Measurements from ENCODE around the gene DIMT1.

Gene DIMT1

DNA sequence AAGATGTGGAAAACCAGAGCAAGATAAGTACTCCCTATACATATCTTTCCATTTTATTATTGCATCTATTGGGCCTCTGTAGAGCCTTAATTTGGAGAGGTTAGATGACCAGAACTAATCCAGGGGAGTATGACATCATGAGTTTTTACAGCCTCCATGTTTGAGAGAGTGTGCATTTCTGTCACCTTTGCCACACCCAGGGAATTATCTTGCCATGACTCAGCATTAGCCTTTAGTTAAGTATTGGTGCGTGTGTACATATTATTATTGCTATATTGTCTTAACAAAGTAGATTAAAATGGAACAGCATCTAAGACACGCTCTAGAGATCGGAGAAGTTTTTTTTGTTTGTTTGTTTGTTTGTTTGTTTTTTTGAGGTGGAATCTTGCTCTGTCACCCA lies 27.6 kb downstream of the DIMT1 start:
- Histone ChIP-seq H3K4me1 (ENCODE audit: low read length) (no peaks in the 10 kb centered on the region), H3K9ac (ENCODE audit: low read length) (no peak overlapping the region), H3K27me3 (ENCODE audit: low read depth, low read length) (no peaks in the 10 kb centered on the region), H3K79me2 (ENCODE audit: low read length) (no peaks in the 10 kb centered on the region), H3K9me3 (ENCODE audit: insufficient read depth, low read length) (no peaks in the 10 kb centered on the region), H3K27ac (ENCODE audit: low read length) (no peak overlapping the region), H2AFZ (ENCODE audit: low read depth, low read length) (no peak overlapping the region), H3K4me3 (ENCODE audit: low read length) (no peak overlapping the region), H3K36me3 (replicated peaks; ENCODE audit: low read depth, low read length) (peaks cover 22% of the 10 kb centered on the region), H4K20me1 (ENCODE audit: insufficient read depth, low read length) (no peaks in the 10 kb centered on the region), H3K4me2 (ENCODE audit: low read length) (no peak overlapping the region)
- no peak for TF ChIP-seq EZH2phosphoT487 (IDR thresholded peaks at IDR 0.05; ENCODE audit: low read depth)
- TF ChIP-seq CTCF (IDR thresholded peaks at IDR 0.05; ENCODE audit: low read depth, low read length) = no peak

DNA sequence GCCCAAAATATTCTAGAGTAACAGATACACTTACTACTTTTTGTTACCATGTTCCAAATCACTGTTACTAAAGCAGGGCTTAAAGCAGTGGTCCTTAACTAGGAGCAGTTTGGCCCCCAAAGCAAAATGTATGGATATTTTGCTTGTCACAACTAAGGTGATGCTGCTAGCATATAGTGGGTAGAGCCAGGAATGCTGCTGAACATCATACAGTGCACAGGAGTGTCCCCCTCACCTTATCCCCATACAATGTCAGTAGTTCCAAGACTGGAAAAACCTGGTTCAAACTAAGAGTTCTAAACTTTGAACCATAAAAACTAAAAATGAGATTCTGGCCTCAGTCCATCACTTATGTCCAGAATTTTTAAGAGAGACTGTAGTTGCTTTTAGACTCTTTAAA lies 28.1 kb downstream of the DIMT1 start:
- no peaks in the 10 kb centered on the region for H3K9me3 ChIP-seq (ENCODE audit: insufficient read depth, low read length)
- TF ChIP-seq CTCF (IDR thresholded peaks at IDR 0.05; ENCODE audit: low read depth, low read length) = no peak
- TF ChIP-seq EZH2phosphoT487 (IDR thresholded peaks at IDR 0.05; ENCODE audit: low read depth) = no peak
- H2AFZ ChIP-seq (ENCODE audit: low read depth, low read length) = no peak overlapping the region
- H3K27me3 ChIP-seq (ENCODE audit: low read depth, low read length) = no peaks in the 10 kb centered on the region
- H3K4me1 ChIP-seq (ENCODE audit: low read length) = no peaks in the 10 kb centered on the region
- no peak overlapping the region for H3K4me3 ChIP-seq (ENCODE audit: low read length)
- no peak overlapping the region for H3K27ac ChIP-seq (ENCODE audit: low read length)
- H3K4me2 ChIP-seq (ENCODE audit: low read length) = no peak overlapping the region
- no peak overlapping the region for H3K9ac ChIP-seq (ENCODE audit: low read length)
- no peaks in the 10 kb centered on the region for H4K20me1 ChIP-seq (ENCODE audit: insufficient read depth, low read length)
- peaks cover 22% of the 10 kb centered on the region for H3K36me3 ChIP-seq (replicated peaks; ENCODE audit: low read depth, low read length)
- H3K79me2 ChIP-seq (ENCODE audit: low read length) = no peaks in the 10 kb centered on the region

- no peak for TF ChIP-seq CTCF (IDR thresholded peaks at IDR 0.05; ENCODE audit: low read depth, low read length)
- TF ChIP-seq EZH2phosphoT487 (IDR thresholded peaks at IDR 0.05; ENCODE audit: low read depth) = no peak
- Histone ChIP-seq H2AFZ (ENCODE audit: low read depth, low read length) (no peak overlapping the region), H3K36me3 (replicated peaks; ENCODE audit: low read depth, low read length) (peaks cover 21% of the 10 kb centered on the region), H3K79me2 (ENCODE audit: low read length) (no peaks in the 10 kb centered on the region), H3K4me3 (ENCODE audit: low read length) (no peak overlapping the region), H3K4me1 (ENCODE audit: low read length) (no peaks in the 10 kb centered on the region), H3K9ac (ENCODE audit: low read length) (no peak overlapping the region), H3K4me2 (ENCODE audit: low read length) (no peak overlapping the region), H3K27ac (ENCODE audit: low read length) (no peak overlapping the region), H3K9me3 (ENCODE audit: insufficient read depth, low read length) (no peaks in the 10 kb centered on the region), H4K20me1 (ENCODE audit: insufficient read depth, low read length) (no peaks in the 10 kb centered on the region), H3K27me3 (ENCODE audit: low read depth, low read length) (no peaks in the 10 kb centered on the region)
Observed at GRCh38 chr5:62374090-62374489, 29.6 kb downstream of the DIMT1 start.

DNA sequence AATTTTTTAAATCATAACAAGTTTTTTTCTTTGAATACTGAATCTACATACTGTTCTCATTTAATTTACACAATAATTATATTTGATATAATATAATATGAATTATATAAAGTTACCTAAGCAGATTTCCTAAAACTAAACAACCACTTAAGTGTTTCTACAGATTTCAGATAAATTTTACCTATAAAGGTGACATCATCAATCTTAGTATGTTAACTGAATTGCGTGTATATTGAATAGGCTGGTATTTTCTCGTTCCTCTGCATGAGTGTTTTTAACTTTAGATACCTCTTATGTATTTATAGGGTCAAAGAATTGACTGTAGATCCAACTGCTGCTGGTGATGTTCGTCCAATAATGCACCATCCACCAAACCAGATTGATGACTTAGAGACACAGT lies 30.3 kb downstream of the DIMT1 start:
- Histone ChIP-seq H3K4me3 (ENCODE audit: low read length) (no peak overlapping the region), H2AFZ (ENCODE audit: low read depth, low read length) (no peak overlapping the region), H3K4me1 (ENCODE audit: low read length) (no peaks in the 10 kb centered on the region), H3K79me2 (ENCODE audit: low read length) (no peaks in the 10 kb centered on the region), H4K20me1 (ENCODE audit: insufficient read depth, low read length) (no peaks in the 10 kb centered on the region), H3K9me3 (ENCODE audit: insufficient read depth, low read length) (no peaks in the 10 kb centered on the region), H3K9ac (ENCODE audit: low read length) (no peak overlapping the region), H3K27me3 (ENCODE audit: low read depth, low read length) (no peaks in the 10 kb centered on the region), H3K27ac (ENCODE audit: low read length) (no peak overlapping the region), H3K36me3 (replicated peaks; ENCODE audit: low read depth, low read length) (peaks cover 19% of the 10 kb centered on the region), H3K4me2 (ENCODE audit: low read length) (no peak overlapping the region)
- TF ChIP-seq CTCF (IDR thresholded peaks at IDR 0.05; ENCODE audit: low read depth, low read length) (no peak), EZH2phosphoT487 (IDR thresholded peaks at IDR 0.05; ENCODE audit: low read depth) (no peak)

All from OCI-LY3 (cell line).